IMR-90 (cell line): ENCODE results near the gene PEX6.

Experiments
- BHLHE40 ChIP-seq: fragments of 150-350 bp; IDR thresholded peaks from 2 replicates; pipeline ENCODE4 v1.6.1; 2016; ENCODE audit warnings: mild to moderate bottlenecking, low read depth, low read length
- CEBPB ChIP-seq: IDR thresholded peaks from 2 replicates; pipeline ENCODE4 v1.6.1; 2012; ENCODE audit warnings: low read depth, low read length, improper control_type of control experiment
- CHD1 ChIP-seq: IDR thresholded peaks from 2 replicates; pipeline ENCODE4 v1.6.1; 2012; ENCODE audit warnings: low read depth, low read length, improper control_type of control experiment
- CTCF ChIP-seq: conservative IDR thresholded peaks from 2 replicates; pipeline ENCODE4 v1.5.1; 2012; ENCODE audit warnings: mild to moderate bottlenecking, low read depth, low read length, improper control_type of control experiment
- FOS ChIP-seq: fragments of 150-350 bp; IDR thresholded peaks from 2 replicates; pipeline ENCODE4 v1.6.1; 2016; ENCODE audit warnings: low read depth, low read length
- MXI1 ChIP-seq: IDR thresholded peaks from 2 replicates; pipeline ENCODE4 v1.6.1; 2012; ENCODE audit warnings: low read depth, mild to moderate bottlenecking, low read length, moderate library complexity, borderline replicate concordance
- NFE2L2 ChIP-seq: fragments of 150-350 bp; IDR thresholded peaks from 2 replicates; pipeline ENCODE4 v1.6.1; 2016; ENCODE audit warnings: low read depth, mild to moderate bottlenecking, low read length
- POLR2A ChIP-seq: IDR thresholded peaks from 2 replicates; pipeline ENCODE4 v1.6.1; 2012; ENCODE audit warnings: mild to moderate bottlenecking, low read depth, low read length
- RAD21 ChIP-seq: IDR thresholded peaks from 2 replicates; pipeline ENCODE4 v1.6.1; 2012; ENCODE audit warnings: low read length, improper control_type of control experiment
- RFX5 ChIP-seq: IDR thresholded peaks from 2 replicates; pipeline ENCODE4 v1.8.0; 2012; ENCODE audit warnings: low read depth, mild to moderate bottlenecking, low read length, moderate library complexity
- SMC3 ChIP-seq: fragments of 150-350 bp; IDR thresholded peaks from 2 replicates; pipeline ENCODE4 v1.6.1; 2016; ENCODE audit warnings: low read depth, mild to moderate bottlenecking, antibody characterized with exemption, low read length, moderate library complexity
- TF ChIP-seq, protein P1 (sequence below): fragments of 150-350 bp; IDR thresholded peaks from 2 replicates; pipeline ENCODE4 v1.6.1; 2016; ENCODE audit warnings: low read depth, mild to moderate bottlenecking, low read length, moderate library complexity, borderline replicate concordance
- TF ChIP-seq, protein P2 (sequence below): fragments of 150-350 bp; IDR thresholded peaks from 2 replicates; pipeline ENCODE4 v1.6.1; 2017; ENCODE audit warnings: mild to moderate bottlenecking, antibody characterized with exemption, low read length, low read depth

- no peak for TF ChIP-seq BHLHE40
- no peak for TF ChIP-seq CTCF
- no peak for TF ChIP-seq MXI1
- TF ChIP-seq, protein P1, sequence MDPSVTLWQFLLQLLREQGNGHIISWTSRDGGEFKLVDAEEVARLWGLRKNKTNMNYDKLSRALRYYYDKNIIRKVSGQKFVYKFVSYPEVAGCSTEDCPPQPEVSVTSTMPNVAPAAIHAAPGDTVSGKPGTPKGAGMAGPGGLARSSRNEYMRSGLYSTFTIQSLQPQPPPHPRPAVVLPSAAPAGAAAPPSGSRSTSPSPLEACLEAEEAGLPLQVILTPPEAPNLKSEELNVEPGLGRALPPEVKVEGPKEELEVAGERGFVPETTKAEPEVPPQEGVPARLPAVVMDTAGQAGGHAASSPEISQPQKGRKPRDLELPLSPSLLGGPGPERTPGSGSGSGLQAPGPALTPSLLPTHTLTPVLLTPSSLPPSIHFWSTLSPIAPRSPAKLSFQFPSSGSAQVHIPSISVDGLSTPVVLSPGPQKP: no peak
- TF ChIP-seq, protein P2, sequence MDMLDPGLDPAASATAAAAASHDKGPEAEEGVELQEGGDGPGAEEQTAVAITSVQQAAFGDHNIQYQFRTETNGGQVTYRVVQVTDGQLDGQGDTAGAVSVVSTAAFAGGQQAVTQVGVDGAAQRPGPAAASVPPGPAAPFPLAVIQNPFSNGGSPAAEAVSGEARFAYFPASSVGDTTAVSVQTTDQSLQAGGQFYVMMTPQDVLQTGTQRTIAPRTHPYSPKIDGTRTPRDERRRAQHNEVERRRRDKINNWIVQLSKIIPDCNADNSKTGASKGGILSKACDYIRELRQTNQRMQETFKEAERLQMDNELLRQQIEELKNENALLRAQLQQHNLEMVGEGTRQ: no peak
- no peak for TF ChIP-seq NFE2L2
- no peak for TF ChIP-seq SMC3
- TF ChIP-seq CEBPB: no peak
- TF ChIP-seq CHD1: no peak
- TF ChIP-seq FOS: no peak
- no peak for TF ChIP-seq RFX5
- TF ChIP-seq POLR2A: no peak
- TF ChIP-seq RAD21: no peak
These were observed 39.8 kb downstream of the PEX6 start for GRCh38 chr6:42938987-42939809.
